Measurements from ENCODE around the gene SLC39A9.

The SLC39A9 gene

GRCh38 chr14:69358233-69358963 lies 40.1 kb upstream of the SLC39A9 start:
- H3K27ac Mint-ChIP-seq = no peak overlapping the region
- no peaks in the 10 kb centered on the region for H3K36me3 Mint-ChIP-seq (ENCODE audit: insufficient read depth)
- no peaks in the 10 kb centered on the region for H3K9me3 Mint-ChIP-seq
- peaks cover 14 to 33% of the 10 kb centered on the region in 2 donors for H3K27me3 Mint-ChIP-seq
- DNase-seq (no peak), ATAC-seq (replicated peaks) (no peak)
- H3K4me3 Mint-ChIP-seq = no peak overlapping the region
- H3K4me1 Mint-ChIP-seq (ENCODE audit: low read depth in 2 of 2) = peaks cover 12 to 18% of the 10 kb centered on the region in 2 donors

DNA sequence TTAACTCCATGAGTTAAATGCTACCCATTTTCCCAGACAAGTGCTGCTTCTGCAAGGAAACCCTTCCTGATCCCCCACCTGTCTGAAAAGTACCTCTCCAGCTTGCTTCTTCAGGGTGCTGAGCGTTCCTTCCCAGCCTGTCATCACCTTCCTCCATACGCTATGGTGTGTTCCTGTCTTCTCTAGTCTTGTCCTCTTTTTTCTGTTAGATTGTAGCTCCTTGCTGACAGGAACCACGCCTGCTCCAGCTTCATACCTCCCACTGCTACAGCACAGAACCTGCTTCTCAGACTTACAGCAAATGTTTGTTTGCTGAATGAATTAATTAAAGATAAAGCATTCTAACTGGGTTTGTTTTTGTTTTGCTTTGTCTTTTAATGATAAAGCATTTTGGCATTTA lies 39.5 kb upstream of the SLC39A9 start:
- H3K36me3 Mint-ChIP-seq (ENCODE audit: insufficient read depth) = no peaks in the 10 kb centered on the region
- H3K4me1 Mint-ChIP-seq (ENCODE audit: low read depth in 2 of 2) = peaks cover 9 to 14% of the 10 kb centered on the region in 2 donors
- H3K27me3 Mint-ChIP-seq = peaks cover 14 to 34% of the 10 kb centered on the region in 2 donors
- DNase-seq (no peak), ATAC-seq (replicated peaks) (no peak)
- no peak overlapping the region for H3K27ac Mint-ChIP-seq
- no peaks in the 10 kb centered on the region for H3K9me3 Mint-ChIP-seq
- H3K4me3 Mint-ChIP-seq = no peak overlapping the region

DNA sequence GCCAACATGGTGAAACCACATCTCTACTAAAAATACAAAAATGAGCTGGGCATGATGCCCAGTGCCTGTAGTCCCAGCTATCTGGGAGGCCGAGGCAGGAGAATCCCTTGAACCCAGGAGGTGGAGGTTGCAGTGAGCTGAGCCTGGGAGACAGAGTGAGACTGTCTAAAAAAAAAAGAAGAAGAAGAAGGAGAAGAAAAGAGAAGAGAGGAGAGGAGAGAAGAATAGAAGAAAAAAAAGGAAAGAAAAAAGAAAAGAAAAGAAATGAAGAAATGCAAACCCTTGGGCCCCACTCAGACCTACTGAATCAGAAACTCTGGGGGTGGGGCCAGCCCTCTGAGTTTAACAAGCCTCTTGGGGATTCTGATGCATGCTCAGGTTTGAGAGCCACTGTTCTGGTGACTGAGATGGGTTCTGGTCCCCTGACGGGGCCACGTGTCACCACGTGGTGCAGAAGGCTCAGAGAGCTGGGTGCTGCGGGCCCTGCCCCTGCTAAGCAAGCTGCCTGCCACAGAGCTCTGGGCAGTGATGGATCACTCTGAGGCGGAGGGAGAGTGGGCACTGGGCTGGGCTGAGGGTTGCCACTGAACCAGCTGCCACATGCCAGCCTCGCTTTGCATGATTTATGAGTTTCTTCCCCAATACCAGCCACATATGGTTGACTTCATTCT lies 37.9 kb upstream of the SLC39A9 start:
- peaks cover 0 to under 1% of the 10 kb centered on the region in 2 donors for H3K4me1 Mint-ChIP-seq (ENCODE audit: low read depth in 2 of 2)
- no peaks in the 10 kb centered on the region for H3K9me3 Mint-ChIP-seq
- no peak for DNase-seq
- H3K27ac Mint-ChIP-seq = no peak overlapping the region
- ATAC-seq (replicated peaks) = no peak
- H3K36me3 Mint-ChIP-seq (ENCODE audit: insufficient read depth) = no peaks in the 10 kb centered on the region
- H3K4me3 Mint-ChIP-seq = no peak overlapping the region
- H3K27me3 Mint-ChIP-seq = peaks cover 14 to 34% of the 10 kb centered on the region in 2 donors

GRCh38 chr14:69363055-69363454 lies 35.4 kb upstream of the SLC39A9 start:
- no peak overlapping the region for H3K4me3 Mint-ChIP-seq
- ATAC-seq (replicated peaks) = no peak
- H3K4me1 Mint-ChIP-seq (ENCODE audit: low read depth in 2 of 2) = no peaks in the 10 kb centered on the region
- H3K9me3 Mint-ChIP-seq = no peaks in the 10 kb centered on the region
- H3K36me3 Mint-ChIP-seq (ENCODE audit: insufficient read depth) = no peaks in the 10 kb centered on the region
- no peak overlapping the region for H3K27ac Mint-ChIP-seq
- no peak for DNase-seq
- H3K27me3 Mint-ChIP-seq = peaks cover 9 to 26% of the 10 kb centered on the region in 2 donors

GRCh38 chr14:69363964-69364363 lies 34.5 kb upstream of the SLC39A9 start:
- H3K27me3 Mint-ChIP-seq = peaks cover 3 to 17% of the 10 kb centered on the region in 2 donors
- no peak overlapping the region for H3K27ac Mint-ChIP-seq
- H3K9me3 Mint-ChIP-seq = no peaks in the 10 kb centered on the region
- ATAC-seq (replicated peaks) (no peak), DNase-seq (no peak)
- no peaks in the 10 kb centered on the region for H3K4me1 Mint-ChIP-seq (ENCODE audit: low read depth in 2 of 2)
- no peak overlapping the region for H3K4me3 Mint-ChIP-seq
- peaks cover 5% of the 10 kb centered on the region for H3K36me3 Mint-ChIP-seq (ENCODE audit: insufficient read depth)

DNA sequence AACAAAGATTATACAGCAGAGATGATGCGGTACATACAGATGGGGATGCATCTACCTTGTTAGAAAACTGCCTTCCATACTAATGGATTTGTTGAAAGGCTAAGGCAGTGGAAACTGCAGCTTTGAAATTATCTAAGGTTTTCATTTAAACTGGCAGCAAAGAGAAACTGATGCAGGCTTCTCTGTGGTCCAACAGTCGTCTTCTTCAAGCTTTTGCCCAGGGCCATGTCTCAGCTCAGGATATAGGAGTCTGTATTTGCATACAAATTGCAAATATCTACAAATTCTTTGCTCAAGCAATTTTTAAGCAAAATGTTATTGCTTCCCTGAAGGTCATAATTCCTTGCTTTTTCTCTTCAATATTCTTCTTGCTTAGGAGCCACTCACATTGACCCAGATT lies 34.1 kb upstream of the SLC39A9 start:
- ATAC-seq (replicated peaks) = no peak
- H3K27me3 Mint-ChIP-seq = peaks cover 0 to 12% of the 10 kb centered on the region in 2 donors
- no peak overlapping the region for H3K27ac Mint-ChIP-seq
- H3K4me1 Mint-ChIP-seq (ENCODE audit: low read depth in 2 of 2) = no peaks in the 10 kb centered on the region
- H3K4me3 Mint-ChIP-seq = no peak overlapping the region
- DNase-seq = no peak
- peaks cover 5% of the 10 kb centered on the region for H3K36me3 Mint-ChIP-seq (ENCODE audit: insufficient read depth)
- H3K9me3 Mint-ChIP-seq = no peaks in the 10 kb centered on the region

DNA sequence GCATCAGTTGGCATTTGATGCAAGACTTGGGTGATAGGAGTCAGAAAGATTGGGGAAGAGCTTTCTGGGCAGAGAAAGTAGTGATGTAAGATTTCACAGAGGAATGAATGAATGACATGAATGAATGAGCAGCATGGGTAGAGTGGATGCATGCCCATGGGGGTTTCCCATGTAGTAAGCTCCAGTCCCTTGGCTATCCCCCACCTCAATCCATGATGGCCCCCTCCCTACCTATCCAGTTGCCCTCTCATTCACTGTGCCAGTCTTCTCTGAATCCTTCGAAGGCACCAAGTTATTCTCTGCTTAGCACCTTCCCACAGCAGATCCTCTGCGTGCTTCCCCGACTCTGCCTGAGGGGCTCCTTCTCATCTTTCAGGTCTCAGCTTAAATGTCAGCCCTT lies 32.4 kb upstream of the SLC39A9 start:
- ATAC-seq (replicated peaks) (no peak), DNase-seq (no peak)
- Mint-ChIP-seq H3K4me1 (ENCODE audit: low read depth in 2 of 2) (no peaks in the 10 kb centered on the region), H3K9me3 (no peaks in the 10 kb centered on the region), H3K4me3 (no peak overlapping the region), H3K27me3 (peaks cover 0 to 11% of the 10 kb centered on the region in 2 donors), H3K36me3 (ENCODE audit: insufficient read depth) (peaks cover 5% of the 10 kb centered on the region), H3K27ac (no peak overlapping the region)

DNA sequence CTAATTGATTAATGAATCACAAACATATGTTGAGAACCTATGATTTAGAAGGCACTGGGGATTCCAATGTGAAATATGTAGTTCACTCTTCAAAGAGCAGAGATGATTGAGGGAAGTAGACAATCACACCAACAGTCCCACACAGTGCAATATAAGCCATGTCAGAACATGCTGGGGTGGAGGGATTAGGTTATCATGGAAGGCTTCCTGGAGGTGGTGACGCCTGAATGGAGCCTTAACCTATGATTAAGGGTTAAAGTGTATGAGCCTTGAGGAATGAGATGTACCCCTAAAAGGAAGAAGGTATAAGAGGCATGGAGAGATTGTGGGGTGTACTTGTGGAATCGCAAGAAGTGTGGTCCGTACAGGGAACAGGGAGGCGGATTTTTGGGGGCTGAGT lies 31.7 kb upstream of the SLC39A9 start:
- ATAC-seq (replicated peaks) (no peak), DNase-seq (no peak)
- no peaks in the 10 kb centered on the region for H3K9me3 Mint-ChIP-seq
- H3K4me1 Mint-ChIP-seq (ENCODE audit: low read depth in 2 of 2) = no peaks in the 10 kb centered on the region
- peaks cover 5% of the 10 kb centered on the region for H3K36me3 Mint-ChIP-seq (ENCODE audit: insufficient read depth)
- H3K4me3 Mint-ChIP-seq = no peak overlapping the region
- H3K27ac Mint-ChIP-seq = peak overlapping the region in 1 of 2 donors; percentile 41
- H3K27me3 Mint-ChIP-seq = peaks cover 0 to 11% of the 10 kb centered on the region in 2 donors

DNA sequence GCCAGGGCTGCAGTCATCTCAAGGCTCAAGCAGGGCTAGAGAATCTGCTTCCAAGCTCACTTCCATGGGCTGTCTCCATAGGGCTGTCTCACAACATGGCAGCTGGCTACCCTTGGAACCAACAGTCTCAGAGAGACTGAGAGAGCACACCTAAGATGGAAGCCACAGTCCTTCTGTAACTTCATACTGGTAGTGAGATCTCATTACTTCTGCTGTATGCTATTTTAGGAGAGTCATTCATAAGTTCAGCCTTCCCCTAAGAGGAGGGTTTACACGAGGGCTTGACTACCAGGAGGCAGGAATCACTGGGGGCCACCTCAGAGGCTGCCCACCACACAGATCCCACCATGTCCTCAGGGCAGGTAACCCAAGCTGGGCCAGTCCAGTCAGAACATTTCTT lies 30.1 kb upstream of the SLC39A9 start:
- ATAC-seq (replicated peaks) (no peak), DNase-seq (no peak)
- Mint-ChIP-seq H3K27me3 (peaks cover 0 to under 1% of the 10 kb centered on the region in 2 donors), H3K4me1 (ENCODE audit: low read depth in 2 of 2) (no peaks in the 10 kb centered on the region), H3K36me3 (ENCODE audit: insufficient read depth) (peaks cover 5% of the 10 kb centered on the region), H3K27ac (no peak overlapping the region), H3K9me3 (no peaks in the 10 kb centered on the region), H3K4me3 (no peak overlapping the region)

DNA sequence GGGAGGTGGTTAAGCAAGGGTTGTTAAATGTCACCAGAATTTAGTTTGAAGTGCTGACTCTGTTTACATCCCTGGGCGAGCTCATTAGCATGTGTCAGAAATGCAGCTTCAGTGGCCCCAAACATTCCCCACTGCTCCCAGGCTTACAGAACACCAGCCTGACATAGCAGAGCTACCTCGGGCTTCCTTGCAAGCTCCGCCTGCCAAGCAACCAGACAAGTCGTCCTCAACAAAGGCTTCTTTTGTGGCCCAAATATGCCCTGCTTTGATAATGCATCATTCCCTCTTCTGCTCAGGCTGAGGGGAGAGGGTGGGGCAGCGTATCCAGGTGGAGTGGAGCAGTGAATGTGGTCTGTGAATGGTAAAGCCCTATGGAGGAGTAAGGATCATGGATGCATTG lies 28.4 kb upstream of the SLC39A9 start:
- Mint-ChIP-seq H3K4me3 (no peak overlapping the region), H3K36me3 (ENCODE audit: insufficient read depth) (peaks cover 5% of the 10 kb centered on the region), H3K27me3 (no peaks in the 10 kb centered on the region), H3K9me3 (no peaks in the 10 kb centered on the region), H3K4me1 (ENCODE audit: low read depth in 2 of 2) (no peaks in the 10 kb centered on the region), H3K27ac (no peak overlapping the region)
- ATAC-seq (replicated peaks) = no peak
- DNase-seq = no peak

GRCh38 chr14:69372146-69372545 lies 26.3 kb upstream of the SLC39A9 start:
- H3K36me3 Mint-ChIP-seq (ENCODE audit: insufficient read depth) = peaks cover 8% of the 10 kb centered on the region
- ATAC-seq (replicated peaks) (no peak), DNase-seq (no peak)
- H3K4me1 Mint-ChIP-seq (ENCODE audit: low read depth in 2 of 2) = no peaks in the 10 kb centered on the region
- H3K4me3 Mint-ChIP-seq = no peak overlapping the region
- H3K9me3 Mint-ChIP-seq = no peaks in the 10 kb centered on the region
- no peak overlapping the region for H3K27ac Mint-ChIP-seq
- H3K27me3 Mint-ChIP-seq = no peaks in the 10 kb centered on the region

- Mint-ChIP-seq H3K27me3 (no peaks in the 10 kb centered on the region), H3K36me3 (ENCODE audit: insufficient read depth) (peaks cover 13% of the 10 kb centered on the region), H3K4me1 (ENCODE audit: low read depth in 2 of 2) (no peaks in the 10 kb centered on the region), H3K9me3 (no peaks in the 10 kb centered on the region), H3K4me3 (no peak overlapping the region), H3K27ac (no peak overlapping the region)
- ATAC-seq (replicated peaks) (no peak), DNase-seq (no peak)
Observed at GRCh38 chr14:69373104-69373503, 25.4 kb upstream of the SLC39A9 start.

GRCh38 chr14:69374235-69374634 lies 24.3 kb upstream of the SLC39A9 start:
- no peaks in the 10 kb centered on the region for H3K27me3 Mint-ChIP-seq
- H3K9me3 Mint-ChIP-seq = no peaks in the 10 kb centered on the region
- no peak overlapping the region for H3K4me3 Mint-ChIP-seq
- DNase-seq (no peak), ATAC-seq (replicated peaks) (no peak)
- no peaks in the 10 kb centered on the region for H3K4me1 Mint-ChIP-seq (ENCODE audit: low read depth in 2 of 2)
- peaks cover 13% of the 10 kb centered on the region for H3K36me3 Mint-ChIP-seq (ENCODE audit: insufficient read depth)
- peak overlapping the region in 1 of 2 donors; percentile 18 for H3K27ac Mint-ChIP-seq

DNA sequence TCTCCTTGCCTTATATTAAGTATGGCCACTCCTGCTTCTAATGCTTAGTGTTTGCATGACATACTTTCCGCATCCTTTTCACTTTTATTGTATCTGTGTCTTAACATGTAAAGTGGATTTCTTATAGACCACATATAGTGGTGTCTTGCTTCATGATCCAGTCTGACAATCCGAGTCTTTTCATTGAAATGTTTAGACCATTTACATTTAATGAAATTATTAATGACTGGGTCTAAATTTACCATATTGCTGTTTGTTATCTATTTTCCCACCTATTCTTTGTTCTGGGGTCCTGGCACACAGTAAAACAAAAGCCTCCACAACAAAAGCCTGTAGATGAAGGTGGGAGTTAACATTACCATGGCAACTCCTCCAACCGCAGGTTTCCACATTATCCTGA lies 23.3 kb upstream of the SLC39A9 start:
- H3K27ac Mint-ChIP-seq = no peak overlapping the region
- no peak for ATAC-seq (replicated peaks)
- H3K4me3 Mint-ChIP-seq = no peak overlapping the region
- DNase-seq = no peak
- peaks cover 22% of the 10 kb centered on the region for H3K36me3 Mint-ChIP-seq (ENCODE audit: insufficient read depth)
- H3K4me1 Mint-ChIP-seq (ENCODE audit: low read depth in 2 of 2) = no peaks in the 10 kb centered on the region
- no peaks in the 10 kb centered on the region for H3K9me3 Mint-ChIP-seq
- H3K27me3 Mint-ChIP-seq = no peaks in the 10 kb centered on the region

Measured in effector memory CD8-positive, alpha-beta T cell (primary cell).